M059J (cell line): ENCODE data around the gene IL34. TPM values are rescaled to one million over a fixed set of nuclear protein-coding genes. Genes with fewer than 3 reads are reported as not detected.
A peak's percentile ranks its signal among the peaks of the same experiment; 100 is the strongest.

ENCODE experiments used
- DNase-seq: peaks from one replicate; pipeline ENCODE4 v3.0.0-alpha.2; 2012; ENCODE audit warnings: low read depth
- total RNA-seq: library from RNA; depleted of rRNA; stranded (reverse); fragments of >200 nt; shearing (Covaris generic); gene quantifications from 2 replicates; pipeline ENCODE4 v1.2.3, GENCODE V29; 2014; rRNA removed

Gene IL34
- total RNA-seq, 1 experiment from 2014 or later: 0.86 TPM

DNA sequence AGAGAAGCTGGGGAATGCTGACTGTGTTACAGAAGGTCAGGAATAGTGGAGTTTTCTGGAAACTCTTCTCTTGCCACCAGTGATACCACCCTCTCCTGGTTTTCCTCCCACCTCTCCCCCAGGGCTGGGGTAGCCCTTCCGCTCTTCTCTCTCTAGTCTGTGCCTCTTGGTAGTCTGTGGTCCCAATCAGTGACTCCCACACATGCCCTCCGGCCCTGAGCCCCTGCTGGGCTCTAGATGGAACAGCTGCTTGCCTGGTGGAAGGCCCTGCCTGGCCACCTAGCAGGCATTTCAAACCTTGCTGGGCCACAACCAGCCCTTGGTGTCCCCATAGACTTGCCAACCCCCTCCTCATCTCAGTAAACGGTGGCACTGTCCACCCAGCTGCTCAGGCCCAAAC is 54.7 kb downstream of the IL34 start:
- no peak for DNase-seq

- DNase-seq: no peak
These were observed 55.2 kb downstream of the IL34 start for GRCh38 chr16:70701596-70701995.

GRCh38 chr16:70701998-70702397 is 55.6 kb downstream of the IL34 start:
- no peak for DNase-seq

GRCh38 chr16:70702624-70703023 is 56.3 kb downstream of the IL34 start:
- DNase-seq: no peak

DNA sequence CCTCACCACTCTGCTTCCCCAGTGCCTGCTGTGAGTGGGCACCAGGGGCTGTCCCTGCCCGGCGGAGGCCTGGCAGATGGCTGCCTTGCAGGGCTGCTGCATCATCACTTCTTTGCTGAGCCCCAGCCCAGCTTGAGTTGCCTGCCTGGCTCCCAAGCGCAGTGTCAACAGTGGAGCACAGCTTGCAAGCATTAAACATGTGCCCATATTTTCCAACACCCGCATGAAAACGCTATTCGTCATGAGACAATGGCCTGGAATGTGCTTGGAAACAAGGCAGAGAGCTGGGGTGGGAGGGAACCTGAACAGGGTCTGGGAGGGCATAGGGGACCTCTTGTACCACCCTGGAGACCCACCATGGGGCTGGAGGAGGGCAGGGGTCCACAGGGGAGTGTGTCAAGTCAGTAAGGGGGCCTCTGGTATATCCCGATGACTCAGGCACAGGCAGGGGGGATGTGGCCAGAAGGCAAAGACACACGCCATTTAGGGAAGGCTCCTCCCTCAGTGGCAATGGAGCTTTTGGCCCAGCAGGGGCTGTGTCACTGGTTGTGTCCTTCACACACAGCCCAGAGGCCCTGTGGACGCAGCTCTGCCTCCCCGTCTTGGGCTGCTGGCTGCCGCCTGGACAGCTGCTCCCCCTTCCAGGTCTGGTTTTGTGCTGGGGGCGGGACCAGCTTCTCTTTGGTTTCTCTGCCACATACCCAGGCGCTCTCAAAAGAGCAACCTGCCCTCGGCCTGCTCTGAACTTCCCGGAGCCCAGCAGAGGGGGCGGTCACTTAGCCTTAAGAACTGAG is 56.9 kb downstream of the IL34 start:
- peak; percentile 94 for DNase-seq

GRCh38 chr16:70703835-70704381 is 57.5 kb downstream of the IL34 start:
- no peak for DNase-seq

DNA sequence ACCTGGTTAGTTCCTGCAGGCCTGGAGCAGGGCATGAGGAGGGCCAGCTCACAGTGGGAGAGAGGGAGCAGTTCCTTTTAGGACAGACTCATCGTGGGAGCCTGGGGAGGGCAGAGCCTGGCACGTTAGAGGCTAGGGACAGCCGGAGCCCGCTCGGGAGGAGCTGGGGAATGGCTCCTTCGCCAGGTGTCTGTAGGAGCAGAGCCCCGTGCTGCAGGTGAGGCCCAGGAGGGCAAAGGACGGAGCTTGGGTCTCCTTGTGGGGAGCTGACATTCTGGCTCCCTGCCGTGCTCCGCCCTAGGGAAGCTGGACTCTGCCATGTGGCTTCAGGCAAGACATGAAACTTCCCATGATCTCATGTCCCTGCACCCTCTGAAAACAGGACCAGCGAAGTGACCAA is 58.2 kb downstream of the IL34 start:
- peak; percentile 53 for DNase-seq

DNA sequence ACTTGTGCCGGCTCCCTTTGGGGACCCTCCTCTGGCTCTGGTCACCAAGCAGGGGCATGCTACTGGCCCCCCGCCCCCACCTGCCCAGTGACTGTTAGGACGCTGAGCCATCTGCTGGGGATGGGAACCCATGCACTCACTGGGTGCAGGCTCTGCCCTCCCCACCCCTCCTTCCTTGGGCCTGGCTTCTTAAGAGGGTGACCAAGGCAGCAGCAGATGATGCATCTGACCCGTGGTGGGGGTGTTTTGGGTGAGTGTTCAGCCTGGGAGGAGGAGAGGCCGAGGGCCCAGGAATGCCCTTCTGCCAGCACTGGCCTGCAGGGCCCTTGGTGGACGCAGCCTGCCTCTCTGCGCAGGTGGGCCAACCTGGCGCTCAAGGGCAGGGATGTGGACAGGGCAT is 58.7 kb downstream of the IL34 start:
- DNase-seq: peak; percentile 77

GRCh38 chr16:70706948-70707465 is 60.6 kb downstream of the IL34 start:
- peak; percentile 99 for DNase-seq

- DNase-seq: no peak
These were observed 62.2 kb downstream of the IL34 start for GRCh38 chr16:70708366-70709246.

DNA sequence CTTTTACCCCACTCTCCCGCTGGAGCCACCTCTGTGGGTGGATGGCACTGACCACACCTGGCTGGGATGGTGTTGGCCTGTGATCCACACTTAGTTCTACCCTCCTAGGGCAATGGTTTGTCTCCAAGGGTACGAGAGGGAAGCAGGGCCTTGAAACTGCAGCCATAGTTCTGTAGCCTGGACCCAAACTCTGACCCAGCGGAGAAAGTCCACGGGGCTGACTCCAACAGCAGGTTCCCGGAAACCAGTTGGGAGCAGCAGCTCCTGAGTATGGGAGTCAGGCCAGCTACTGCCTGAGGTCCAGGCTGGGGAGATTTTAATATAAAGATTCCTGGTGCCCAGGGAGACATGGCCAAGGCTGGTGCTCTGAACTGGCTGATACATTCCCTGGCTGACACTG is 63.1 kb downstream of the IL34 start:
- DNase-seq: no peak

DNA sequence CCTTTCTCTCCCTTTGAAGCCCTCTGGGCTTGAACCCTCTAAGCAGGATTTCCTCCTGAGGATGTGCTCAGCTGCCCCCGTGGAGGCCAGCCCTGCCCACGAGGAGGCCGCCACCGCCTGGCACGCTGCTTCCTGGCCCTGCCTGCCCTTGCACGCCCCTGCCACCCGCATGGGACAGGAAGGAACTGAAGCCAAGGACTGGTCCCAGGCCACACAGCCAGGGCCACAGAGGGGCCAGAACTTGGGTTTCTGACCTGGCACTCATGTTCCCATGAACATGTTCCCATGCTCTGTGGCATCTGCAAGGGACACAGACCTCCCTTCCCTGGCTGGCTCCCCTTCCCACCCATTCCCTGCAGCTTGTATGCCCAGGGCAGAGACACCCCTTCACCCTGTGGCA is 63.6 kb downstream of the IL34 start:
- no peak for DNase-seq

Other genes with a start within 250 kb of the IL34 start
- gene ST3GAL2, start 207.5 kb upstream of the IL34 start, total RNA-seq: 15.7 and 32.2 TPM in 2 replicates
- 1.8 and 3.2 TPM in 2 replicates for gene FCSK, start 192.0 kb upstream of the IL34 start, total RNA-seq
- 51.2 and 85.0 TPM in 2 replicates for gene COG4, start 123.0 kb upstream of the IL34 start, total RNA-seq
- gene SF3B3, start 122.7 kb upstream of the IL34 start, total RNA-seq: 256 and 270 TPM in 2 replicates
- gene MTSS2, start 39.5 kb downstream of the IL34 start, total RNA-seq: 39.3 and 69.0 TPM in 2 replicates
- gene VAC14, start 154.6 kb downstream of the IL34 start, total RNA-seq: 41.9 and 59.4 TPM in 2 replicates